ENCODE measurements around the gene DDX1.

DNA sequence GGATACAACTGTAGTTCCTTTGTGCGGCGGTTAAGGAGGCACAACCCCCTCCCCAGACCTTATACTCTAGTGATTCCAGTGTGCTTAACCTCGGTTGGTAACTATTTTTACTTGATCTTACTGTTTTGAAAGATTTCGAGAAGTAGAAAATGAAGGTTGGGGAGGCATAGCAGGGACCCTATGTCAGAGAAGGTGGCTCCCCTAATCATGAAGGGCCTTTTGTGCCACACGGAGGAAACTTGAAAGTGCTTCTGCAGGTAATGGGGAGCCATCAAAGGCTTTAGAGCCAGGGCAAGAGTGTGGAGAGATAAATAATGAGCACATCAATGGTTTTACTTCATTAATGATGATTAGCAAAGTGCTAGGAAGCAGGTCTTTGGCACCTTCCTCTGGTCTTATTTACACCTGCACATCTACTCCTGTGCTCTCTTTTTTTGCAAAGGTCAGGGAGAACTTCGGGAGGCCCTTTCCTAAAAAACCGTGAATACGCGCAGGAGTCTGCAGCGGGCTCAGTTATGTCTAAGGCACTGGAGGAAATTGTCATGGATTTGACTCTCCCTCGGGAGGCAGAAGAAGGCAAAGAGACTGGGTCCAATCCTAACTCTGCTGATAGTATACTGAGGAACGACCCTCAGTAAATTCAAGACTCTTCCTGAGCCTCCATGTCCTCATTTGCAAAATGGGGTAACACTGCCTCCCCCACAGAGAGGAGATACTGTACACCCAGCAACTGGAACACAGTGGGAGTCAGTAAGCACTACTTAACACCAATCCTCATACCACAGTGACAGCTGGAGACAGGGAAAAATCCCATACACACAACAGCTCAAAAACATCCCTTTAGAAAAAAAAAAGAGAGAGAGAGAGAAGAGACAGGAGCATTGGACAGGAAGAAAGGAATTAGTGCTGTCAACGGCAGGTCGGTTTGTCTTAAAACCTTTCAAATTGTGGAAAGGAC is 81.6 kb downstream of the DDX1 start:
- TF ChIP-seq, protein P1, sequence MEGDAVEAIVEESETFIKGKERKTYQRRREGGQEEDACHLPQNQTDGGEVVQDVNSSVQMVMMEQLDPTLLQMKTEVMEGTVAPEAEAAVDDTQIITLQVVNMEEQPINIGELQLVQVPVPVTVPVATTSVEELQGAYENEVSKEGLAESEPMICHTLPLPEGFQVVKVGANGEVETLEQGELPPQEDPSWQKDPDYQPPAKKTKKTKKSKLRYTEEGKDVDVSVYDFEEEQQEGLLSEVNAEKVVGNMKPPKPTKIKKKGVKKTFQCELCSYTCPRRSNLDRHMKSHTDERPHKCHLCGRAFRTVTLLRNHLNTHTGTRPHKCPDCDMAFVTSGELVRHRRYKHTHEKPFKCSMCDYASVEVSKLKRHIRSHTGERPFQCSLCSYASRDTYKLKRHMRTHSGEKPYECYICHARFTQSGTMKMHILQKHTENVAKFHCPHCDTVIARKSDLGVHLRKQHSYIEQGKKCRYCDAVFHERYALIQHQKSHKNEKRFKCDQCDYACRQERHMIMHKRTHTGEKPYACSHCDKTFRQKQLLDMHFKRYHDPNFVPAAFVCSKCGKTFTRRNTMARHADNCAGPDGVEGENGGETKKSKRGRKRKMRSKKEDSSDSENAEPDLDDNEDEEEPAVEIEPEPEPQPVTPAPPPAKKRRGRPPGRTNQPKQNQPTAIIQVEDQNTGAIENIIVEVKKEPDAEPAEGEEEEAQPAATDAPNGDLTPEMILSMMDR (conservative IDR thresholded peaks at IDR 0.05; ENCODE audit: low read length), result no peak
- no peak for TF ChIP-seq EZH2phosphoT487 (IDR thresholded peaks at IDR 0.05; ENCODE audit: borderline replicate concordance, low read depth, low read length)
